DND-41 (cell line): Measurements from ENCODE around the gene SLC35B1.
A peak's percentile ranks its signal among the peaks of the same experiment; 100 is the strongest.

Source experiments
- ATAC-seq: fragments of 200-7000 bp; cut with Tn5 transposase; 3 replicates; pipeline ENCODE4 v1.9.1; 2021; ENCODE audit warnings: low read depth; ENCODE audit not compliant: insufficient read depth
- DNase-seq: peaks from one replicate; pipeline ENCODE4 v3.0.0-alpha.2; 2020
- H2AFZ ChIP-seq: 2 replicates; pipeline ENCODE4 v1.6.0; 2012; ENCODE audit warnings: low read depth, low read length
- H3K27ac ChIP-seq: 2 replicates; pipeline ENCODE4 v1.5.1; 2012; ENCODE audit warnings: low read length, inconsistent platforms
- H3K27me3 ChIP-seq: fragments of 200-600 bp; sonication (generic); 2 replicates; pipeline ENCODE4 v1.6.0; 2012; ENCODE audit warnings: low read length, mild to moderate bottlenecking, inconsistent platforms; ENCODE audit not compliant: insufficient read depth, poor library complexity
- H3K36me3 ChIP-seq: 2 replicates; pipeline ENCODE4 v1.5.1; 2012; ENCODE audit warnings: low read length, inconsistent platforms; ENCODE audit not compliant: insufficient read depth
- H3K4me1 ChIP-seq: 2 replicates; pipeline ENCODE4 v1.5.1; 2012; ENCODE audit warnings: mild to moderate bottlenecking, low read length; ENCODE audit not compliant: insufficient read depth
- H3K4me2 ChIP-seq: 2 replicates; pipeline ENCODE4 v1.6.0; 2012; ENCODE audit warnings: mild to moderate bottlenecking, moderate library complexity, low read length, inconsistent platforms; ENCODE audit not compliant: insufficient read depth
- H3K4me3 ChIP-seq, 2 experiments: fragments of 200-600 bp in 1 of 2; shearing (Covaris generic) in 1 of 2; 2 replicates each; pipeline ENCODE4 v1.5.1; 2012 to 2016; ENCODE audit warnings: inconsistent platforms in 2 of 2, low read length in 2 of 2, mild to moderate bottlenecking in 2 of 2, low read depth in 1 of 2, moderate library complexity in 1 of 2
- H3K79me2 ChIP-seq: 2 replicates; pipeline ENCODE4 v1.6.0; 2012; ENCODE audit warnings: low read length, inconsistent platforms; ENCODE audit not compliant: insufficient read depth
- H3K9ac ChIP-seq: 2 replicates; pipeline ENCODE4 v1.6.0; 2012; ENCODE audit warnings: low read depth, mild to moderate bottlenecking, inconsistent platforms, low read length, moderate library complexity
- H3K9me3 ChIP-seq: 2 replicates; pipeline ENCODE4 v1.5.1; 2012; ENCODE audit warnings: low read length, moderate library complexity, mild to moderate bottlenecking, inconsistent platforms; ENCODE audit not compliant: insufficient read depth, severe bottlenecking
- H4K20me1 ChIP-seq: 2 replicates; pipeline ENCODE4 v1.6.0; 2012; ENCODE audit warnings: low read length; ENCODE audit not compliant: insufficient read depth
- CTCF ChIP-seq: IDR thresholded peaks from 2 replicates; pipeline ENCODE4 v1.5.1; 2012; ENCODE audit warnings: borderline replicate concordance, low read length, moderate library complexity, mild to moderate bottlenecking; ENCODE audit not compliant: poor library complexity, severe bottlenecking; ENCODE audit errors: extremely low read depth
- EZH2 ChIP-seq: IDR thresholded peaks from 3 replicates; pipeline ENCODE4 v1.6.1; 2012; ENCODE audit warnings: borderline replicate concordance, low read depth, mild to moderate bottlenecking, moderate library complexity, low read length, inconsistent platforms; ENCODE audit not compliant: severe bottlenecking

SLC35B1 gene

GRCh38 chr17:49729069-49729468, 21.3 kb upstream of the SLC35B1 start:
- ATAC-seq, result no peak
- H2AFZ ChIP-seq, result no peak overlapping the region

GRCh38 chr17:49728425-49728824, 20.7 kb upstream of the SLC35B1 start:
- H3K4me3 ChIP-seq, result no peak overlapping the region
- H3K4me2 ChIP-seq, result no peak overlapping the region
- DNase-seq, result no peak
- peaks cover 4% of the 10 kb centered on the region; the same call in 1 of the 2 replicates for H3K4me1 ChIP-seq
- ATAC-seq, result peak; percentile 24; the same call in 1 of the 3 replicates
- no peaks in the 10 kb centered on the region for H3K27me3 ChIP-seq
- no peak overlapping the region for H3K9ac ChIP-seq
- peaks cover 8% of the 10 kb centered on the region; the same call in 1 of the 2 replicates for H4K20me1 ChIP-seq
- H3K79me2 ChIP-seq, result peaks cover 19% of the 10 kb centered on the region
- H3K36me3 ChIP-seq, result peaks cover 40% of the 10 kb centered on the region
- H3K27ac ChIP-seq, result no peak overlapping the region
- H3K9me3 ChIP-seq, result no peaks in the 10 kb centered on the region
- TF ChIP-seq CTCF (no peak), EZH2 (no peak)
- H2AFZ ChIP-seq, result no peak overlapping the region

More at GRCh38 chr17:49729069-49729468, 21.3 kb upstream of the SLC35B1 start:
- H3K9me3 ChIP-seq, result no peaks in the 10 kb centered on the region
- H3K4me3 ChIP-seq, result no peak overlapping the region
- H3K4me2 ChIP-seq, result no peak overlapping the region
- H3K9ac ChIP-seq, result no peak overlapping the region
- peaks cover 36% of the 10 kb centered on the region for H3K36me3 ChIP-seq
- 0 out of 2 replicates have a peak overlapping the region, but pooled peaks have one; percentile 9 for H3K27ac ChIP-seq
- TF ChIP-seq EZH2 (no peak), CTCF (no peak)
- peaks cover 15% of the 10 kb centered on the region for H3K79me2 ChIP-seq
- H3K4me1 ChIP-seq, result no peaks in the 10 kb centered on the region
- H4K20me1 ChIP-seq, result peaks cover 5% of the 10 kb centered on the region; the same call in 1 of the 2 replicates
- DNase-seq, result no peak
- no peaks in the 10 kb centered on the region for H3K27me3 ChIP-seq

GRCh38 chr17:49727380-49727779, 19.6 kb upstream of the SLC35B1 start:
- Histone ChIP-seq H3K9ac (no peak overlapping the region), H3K4me1 (peaks cover 7% of the 10 kb centered on the region; the same call in 1 of the 2 replicates), H3K27ac (peak overlapping the region; percentile 13; the same call in 1 of the 2 replicates), H3K36me3 (peaks cover 43% of the 10 kb centered on the region), H3K4me2 (no peak overlapping the region), H3K9me3 (no peaks in the 10 kb centered on the region), H4K20me1 (peaks cover 14% of the 10 kb centered on the region; the same call in 1 of the 2 replicates), H3K27me3 (no peaks in the 10 kb centered on the region), H2AFZ (no peak overlapping the region), H3K79me2 (peaks cover 15% of the 10 kb centered on the region), H3K4me3 (no peak overlapping the region)
- no peak for ATAC-seq
- no peak for TF ChIP-seq CTCF
- TF ChIP-seq EZH2, result no peak
- no peak for DNase-seq
